ENCODE measurements around the gene PAX7. TPM values are rescaled to one million over a fixed set of nuclear protein-coding genes. Genes with fewer than 3 reads are reported as not detected.

The PAX7 gene
- total and polyA plus RNA-seq, 7 donors = not detected

DNA sequence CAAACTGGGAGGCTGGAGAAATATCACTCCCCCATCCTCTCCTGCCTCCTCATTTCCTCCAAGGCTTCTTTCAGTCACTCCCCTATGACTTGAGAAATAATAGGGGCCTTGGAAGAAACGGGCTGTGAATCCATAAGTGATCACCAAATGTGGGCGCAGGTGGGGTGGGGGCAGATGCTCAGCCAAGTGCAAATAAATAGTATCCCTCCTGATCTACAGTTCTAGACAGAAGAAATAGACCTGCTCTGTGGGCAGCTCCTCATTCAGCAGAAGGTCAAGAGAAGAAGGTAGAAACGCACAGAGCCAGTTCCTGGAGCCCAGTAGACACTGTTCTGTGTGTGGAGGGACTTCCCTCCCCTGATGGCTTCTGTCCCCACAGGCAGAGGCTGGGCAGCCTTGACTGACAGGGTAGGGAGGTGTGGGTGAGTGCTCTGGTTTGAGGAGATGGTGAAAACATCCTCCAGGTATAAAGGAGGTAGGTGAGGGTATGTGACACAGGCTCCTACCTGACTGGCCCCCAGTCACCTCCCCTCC lies 17.1 kb downstream of the PAX7 start:
- Histone ChIP-seq H3K9me3 (no peaks in the 10 kb centered on the region), H3K4me1 (peaks cover 0 to 32% (median 21%) of the 10 kb centered on the region in 4 donors), H3K27me3 (peaks cover 74 to 100% (median 99%) of the 10 kb centered on the region in 3 donors), H3K27ac (no peak overlapping the region), H3K36me3 (no peaks in the 10 kb centered on the region), H3K4me3 (no peak overlapping the region)
- intact Hi-C loops (cut with DNase I) = no loop called here
- DNase-seq = no peak
- TF ChIP-seq POLR2AphosphoS5 (IDR thresholded peaks at IDR 0.05) = no peak
- TF ChIP-seq, protein P1, sequence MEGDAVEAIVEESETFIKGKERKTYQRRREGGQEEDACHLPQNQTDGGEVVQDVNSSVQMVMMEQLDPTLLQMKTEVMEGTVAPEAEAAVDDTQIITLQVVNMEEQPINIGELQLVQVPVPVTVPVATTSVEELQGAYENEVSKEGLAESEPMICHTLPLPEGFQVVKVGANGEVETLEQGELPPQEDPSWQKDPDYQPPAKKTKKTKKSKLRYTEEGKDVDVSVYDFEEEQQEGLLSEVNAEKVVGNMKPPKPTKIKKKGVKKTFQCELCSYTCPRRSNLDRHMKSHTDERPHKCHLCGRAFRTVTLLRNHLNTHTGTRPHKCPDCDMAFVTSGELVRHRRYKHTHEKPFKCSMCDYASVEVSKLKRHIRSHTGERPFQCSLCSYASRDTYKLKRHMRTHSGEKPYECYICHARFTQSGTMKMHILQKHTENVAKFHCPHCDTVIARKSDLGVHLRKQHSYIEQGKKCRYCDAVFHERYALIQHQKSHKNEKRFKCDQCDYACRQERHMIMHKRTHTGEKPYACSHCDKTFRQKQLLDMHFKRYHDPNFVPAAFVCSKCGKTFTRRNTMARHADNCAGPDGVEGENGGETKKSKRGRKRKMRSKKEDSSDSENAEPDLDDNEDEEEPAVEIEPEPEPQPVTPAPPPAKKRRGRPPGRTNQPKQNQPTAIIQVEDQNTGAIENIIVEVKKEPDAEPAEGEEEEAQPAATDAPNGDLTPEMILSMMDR (IDR thresholded peaks at IDR 0.05) = no peak
- no peak for TF ChIP-seq POLR2A (IDR thresholded peaks at IDR 0.05)
- no peak for TF ChIP-seq EP300 (IDR thresholded peaks at IDR 0.05)
- 19 to 22% methylated on average over 3 of the region's 3 CpGs for WGBS, 2 donors

DNA sequence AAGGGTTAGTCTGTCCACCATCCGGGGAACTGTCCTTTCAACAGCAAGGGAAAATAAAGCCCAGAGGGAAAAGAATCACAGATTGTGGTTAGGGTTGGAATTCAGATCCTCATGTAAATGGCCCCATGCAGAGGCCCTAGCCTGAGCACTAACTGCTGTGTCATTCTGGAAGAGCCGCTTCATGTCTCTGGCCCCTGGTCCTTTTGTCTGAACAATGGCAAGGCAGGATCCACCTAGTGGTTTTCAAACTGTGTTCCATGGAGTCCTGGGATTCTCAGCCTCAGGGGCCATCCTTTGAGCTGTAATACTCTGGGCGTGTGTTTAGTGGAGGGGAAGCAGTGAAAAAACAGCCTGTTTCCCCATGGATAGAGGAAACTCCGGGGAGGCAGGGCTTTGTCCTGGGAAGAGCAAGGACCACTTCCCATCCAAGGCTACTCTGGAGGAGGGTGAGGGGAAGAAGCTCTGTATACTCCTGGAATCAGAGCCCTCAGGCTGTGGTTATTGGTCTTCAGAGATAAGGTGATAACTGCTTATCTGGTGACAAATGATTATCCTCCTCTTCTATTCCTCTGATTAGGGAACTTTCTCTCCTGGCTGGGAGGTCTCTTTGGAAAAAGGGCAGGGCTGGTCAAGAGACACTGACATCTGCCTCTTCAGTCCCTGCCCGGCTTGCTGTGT lies 19.2 kb downstream of the PAX7 start:
- 46 to 49% methylated on average over 5 of the region's 5 CpGs for WGBS, 2 donors
- peaks cover 0 to 18% (median 11%) of the 10 kb centered on the region in 4 donors for H3K4me1 ChIP-seq
- DNase-seq = no peak
- TF ChIP-seq, protein P1 (IDR thresholded peaks at IDR 0.05) = no peak
- TF ChIP-seq POLR2AphosphoS5 (IDR thresholded peaks at IDR 0.05) (no peak), EP300 (IDR thresholded peaks at IDR 0.05) (no peak), POLR2A (IDR thresholded peaks at IDR 0.05) (no peak)
- H3K4me3 ChIP-seq = no peak overlapping the region
- H3K36me3 ChIP-seq = no peaks in the 10 kb centered on the region
- no peak overlapping the region for H3K27ac ChIP-seq
- intact Hi-C loops (cut with DNase I) = no loop called here
- H3K9me3 ChIP-seq = no peaks in the 10 kb centered on the region
- peaks cover 62 to 100% (median 98%) of the 10 kb centered on the region in 3 donors for H3K27me3 ChIP-seq

DNA sequence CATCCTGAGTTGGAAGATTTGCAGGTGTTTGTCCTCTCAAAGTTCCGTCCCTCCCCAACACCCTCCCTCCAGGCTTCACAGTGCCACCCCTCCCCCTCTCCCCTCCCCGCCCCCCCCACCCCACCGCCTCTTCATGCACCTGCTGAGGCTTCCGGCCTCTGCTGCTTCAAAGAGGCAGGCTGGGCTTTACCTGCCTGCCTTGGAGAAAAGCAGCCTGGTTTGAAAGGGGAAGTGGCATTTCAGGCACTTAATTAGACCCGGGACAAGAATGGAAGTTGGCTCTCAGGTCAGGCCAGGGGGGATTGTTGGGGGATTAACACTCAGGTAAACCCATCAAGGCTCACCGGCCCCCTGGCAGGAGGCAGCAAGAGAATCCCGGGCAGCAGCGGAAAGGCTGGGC lies 21.1 kb downstream of the PAX7 start:
- Histone ChIP-seq H3K4me1 (peaks cover 0 to 7% (median 6%) of the 10 kb centered on the region in 4 donors), H3K9me3 (no peaks in the 10 kb centered on the region), H3K27ac (no peak overlapping the region), H3K4me3 (no peak overlapping the region), H3K27me3 (peaks cover 47 to 100% (median 80%) of the 10 kb centered on the region in 3 donors), H3K36me3 (no peaks in the 10 kb centered on the region)
- no peak for DNase-seq
- TF ChIP-seq POLR2AphosphoS5 (IDR thresholded peaks at IDR 0.05) = no peak
- TF ChIP-seq, protein P1 (IDR thresholded peaks at IDR 0.05) = no peak
- TF ChIP-seq EP300 (IDR thresholded peaks at IDR 0.05) = no peak
- TF ChIP-seq POLR2A (IDR thresholded peaks at IDR 0.05) = no peak
- intact Hi-C loops (cut with DNase I) = no loop called here
- 6 to 13% methylated on average over 7 of the region's 8 CpGs for whole genome bisulfite sequencing, 2 donors

DNA sequence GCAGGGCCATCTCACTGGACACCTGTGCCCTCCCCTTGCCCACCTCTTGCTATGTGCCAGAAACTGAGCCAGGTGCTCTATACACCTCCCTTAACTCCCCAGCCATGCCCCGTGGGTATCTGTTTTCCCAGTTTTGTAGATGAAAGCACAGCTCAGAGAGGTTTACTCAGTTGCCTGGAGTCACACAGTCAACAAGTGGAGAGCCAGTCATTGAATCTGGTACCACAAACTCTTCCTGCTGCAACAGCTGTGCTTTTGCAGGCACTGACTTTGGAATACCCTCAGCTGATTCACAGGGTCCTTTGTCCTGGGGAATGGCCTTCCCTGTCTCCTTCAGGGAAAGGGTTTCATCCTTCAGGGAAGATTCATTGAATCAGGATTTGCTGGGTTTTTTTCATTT lies 22.1 kb downstream of the PAX7 start:
- WGBS, 2 donors = 2 to 10% methylated on average over 1 of the region's 1 CpG
- no peak overlapping the region for H3K27ac ChIP-seq
- H3K4me1 ChIP-seq = no peaks in the 10 kb centered on the region
- DNase-seq = no peak
- intact Hi-C loops (cut with DNase I) = no loop called here
- peaks cover 38 to 97% (median 69%) of the 10 kb centered on the region in 3 donors for H3K27me3 ChIP-seq
- TF ChIP-seq EP300 (IDR thresholded peaks at IDR 0.05) (no peak), POLR2A (IDR thresholded peaks at IDR 0.05) (no peak), POLR2AphosphoS5 (IDR thresholded peaks at IDR 0.05) (no peak)
- TF ChIP-seq, protein P1 (IDR thresholded peaks at IDR 0.05) = no peak
- no peaks in the 10 kb centered on the region for H3K9me3 ChIP-seq
- no peak overlapping the region for H3K4me3 ChIP-seq
- no peaks in the 10 kb centered on the region for H3K36me3 ChIP-seq

All from sigmoid colon (tissue), 7 donors.